Stimulated activated CD8-positive, alpha-beta memory T cell treated with anti-CD3 and anti-CD28 coated beads, Interleukin-15, amount 100 ng/mL, for 1 hour (primary cell): ENCODE data around the gene FBXO27.
"Not testable (repeated sequence)": the region's sequence is repeated elsewhere in the genome, so short reads cannot be mapped to it uniquely, and the experiment has no call there.

ENCODE experiments used
- DNase-seq: peaks from one replicate; pipeline ENCODE4 v3.0.0-alpha.2; 2020; ENCODE audit warnings: low read depth

FBXO27 gene

DNA sequence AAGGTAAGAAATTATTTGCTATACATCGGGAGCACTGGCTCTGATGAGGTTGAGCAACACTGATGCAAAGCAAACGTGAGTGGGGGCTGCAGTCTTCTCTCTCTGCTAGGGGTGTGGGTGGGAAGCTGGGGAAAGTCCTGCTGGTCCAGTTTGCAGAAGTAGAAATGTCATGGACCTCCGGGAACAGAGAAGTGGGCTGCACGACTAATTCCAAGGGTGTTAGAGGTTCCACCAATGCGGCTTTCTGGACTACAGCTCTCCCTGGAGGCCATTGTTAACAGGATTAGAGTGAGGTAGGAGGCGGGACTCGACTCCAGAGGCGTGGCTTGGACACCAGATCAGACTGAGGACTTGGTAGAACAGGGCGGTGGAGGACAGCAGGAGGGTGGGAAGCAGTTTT is 5.7 kb upstream of the FBXO27 start:
- no peak for DNase-seq

DNA sequence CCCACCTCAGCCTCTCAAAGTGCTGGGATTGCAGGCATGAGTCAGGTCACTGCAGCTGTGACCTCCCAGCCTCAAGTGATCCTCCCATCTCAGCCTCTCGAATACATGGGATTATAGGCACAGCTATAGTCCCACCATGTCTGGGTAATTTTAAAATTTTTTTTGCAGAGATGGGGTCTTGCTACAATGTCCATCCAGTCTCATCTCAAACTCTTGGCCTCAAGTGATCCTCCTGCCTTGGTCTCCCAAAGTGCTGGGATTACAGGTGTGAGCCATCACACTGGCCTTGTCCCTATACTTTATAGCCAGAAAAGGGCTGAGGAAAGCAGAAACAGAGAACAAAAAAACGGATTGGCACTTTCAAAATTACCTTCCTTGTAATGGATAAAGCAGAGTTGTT is 4.8 kb upstream of the FBXO27 start:
- no peak for DNase-seq

DNA sequence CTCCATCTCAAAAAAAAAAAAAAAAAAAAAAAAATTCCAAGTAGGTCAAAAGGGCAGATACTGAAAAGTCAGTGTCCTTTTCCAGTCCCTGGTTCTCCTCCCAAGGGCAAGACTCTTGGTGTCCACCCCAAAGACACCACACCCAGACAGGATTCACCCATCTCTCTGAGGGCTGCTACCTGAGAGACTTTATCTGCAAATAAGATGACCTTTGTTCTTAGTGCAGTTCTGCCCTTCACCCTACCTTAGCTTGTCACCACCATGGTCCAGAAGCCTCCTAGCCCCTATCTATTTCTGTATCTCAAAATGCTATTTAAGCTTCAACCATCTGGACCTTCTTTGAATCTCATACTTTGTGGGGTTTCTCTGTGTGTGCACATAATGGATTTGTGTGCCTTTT is 4.2 kb upstream of the FBXO27 start:
- no peak for DNase-seq

DNA sequence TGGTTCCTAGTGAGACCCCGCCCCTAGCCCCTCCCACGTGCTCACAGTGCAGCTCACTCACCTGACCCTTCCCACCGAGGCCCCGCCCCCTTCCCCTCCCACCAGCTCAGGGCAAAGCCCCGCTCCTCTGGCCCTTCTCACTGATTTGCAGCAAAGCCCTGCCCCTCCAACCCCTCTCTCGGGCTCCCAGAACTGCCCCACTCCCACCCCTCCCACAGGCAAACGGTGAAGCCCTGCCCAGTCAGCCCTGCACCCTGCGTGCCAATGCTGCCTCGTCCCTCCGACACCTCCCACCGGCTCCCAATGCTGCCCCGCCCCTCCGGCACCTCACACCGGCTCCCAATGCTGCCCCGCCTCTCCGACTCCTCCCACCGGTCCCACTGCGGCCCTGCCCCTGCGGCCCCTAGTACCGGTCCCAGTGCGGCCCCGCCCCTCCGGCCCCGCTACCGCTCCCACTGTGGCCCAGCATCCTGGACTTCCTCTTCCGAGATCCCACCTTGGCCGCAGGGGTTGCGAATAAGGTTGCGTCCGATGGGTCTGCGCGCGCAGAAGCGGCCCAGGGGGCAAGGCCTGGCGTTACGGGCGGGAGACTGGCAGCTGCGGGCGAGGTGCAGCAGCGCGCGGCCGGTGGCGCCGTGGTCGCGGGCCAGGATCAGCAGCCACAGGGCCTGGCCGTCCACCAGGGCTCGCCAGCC is 834 bp downstream of the FBXO27 start:
- peak; percentile 37 for DNase-seq

DNA sequence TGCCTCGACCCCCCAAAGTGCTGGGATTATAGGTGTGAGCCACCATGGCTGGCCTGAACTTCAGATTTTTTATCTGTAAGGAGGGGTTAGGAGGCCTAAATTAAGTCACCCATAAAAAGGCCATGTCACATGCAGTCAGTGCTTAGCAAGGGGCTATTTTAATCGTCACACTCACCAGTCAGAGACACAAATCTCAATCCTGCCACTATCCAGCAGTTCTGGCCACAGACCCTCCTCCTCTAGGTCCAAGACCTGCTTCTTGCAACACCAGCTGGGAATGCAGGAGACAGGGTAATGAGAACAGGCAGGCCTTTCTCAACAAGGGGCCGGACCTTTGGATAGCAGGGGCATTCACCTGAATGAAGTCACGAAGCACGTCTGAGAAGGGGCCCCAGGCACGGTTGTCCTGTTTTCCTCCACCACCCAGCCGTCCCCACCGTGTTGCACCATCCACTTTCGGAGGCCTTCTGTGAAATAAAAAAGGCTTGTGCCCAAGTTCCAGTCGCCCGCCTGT is 1.4 kb downstream of the FBXO27 start:
- DNase-seq, result no peak

DNA sequence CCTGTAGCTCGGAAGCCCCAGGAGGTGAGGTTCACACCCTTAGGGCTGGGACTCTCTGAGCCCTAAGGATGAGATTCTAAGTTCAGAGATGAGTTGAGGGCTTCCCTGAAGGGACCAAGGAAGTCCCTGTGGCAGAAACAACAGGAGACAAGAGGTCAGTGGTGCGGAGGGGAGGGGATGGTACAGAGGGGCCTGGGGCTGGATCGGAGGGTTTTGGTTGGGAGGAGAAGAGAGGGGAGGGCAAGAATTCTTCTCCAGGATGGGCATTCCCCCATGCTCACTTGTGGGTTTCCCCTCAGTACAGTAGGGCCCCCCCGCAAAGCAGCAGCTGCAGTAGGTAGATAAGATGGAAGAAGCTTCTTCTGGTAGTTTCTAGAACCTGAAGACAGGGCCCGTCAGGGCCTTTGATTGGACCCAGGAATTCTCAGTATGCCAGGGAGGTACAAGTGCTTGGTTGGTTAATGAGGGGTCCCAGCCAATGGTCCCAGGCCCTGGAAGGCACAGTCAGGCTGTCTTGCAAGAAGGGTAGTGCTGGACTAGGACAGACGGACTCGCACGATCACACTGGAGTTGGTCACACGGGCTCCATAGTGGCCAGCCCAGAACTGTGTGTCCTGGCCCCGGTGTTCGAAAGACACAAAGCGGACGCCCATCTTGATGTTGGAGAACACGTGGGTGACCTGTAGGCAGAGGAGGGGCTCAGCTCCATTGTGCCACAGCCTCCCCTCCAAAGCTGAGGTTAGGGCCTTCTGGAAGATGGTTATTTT is 7.3 kb downstream of the FBXO27 start:
- DNase-seq, result no peak

DNA sequence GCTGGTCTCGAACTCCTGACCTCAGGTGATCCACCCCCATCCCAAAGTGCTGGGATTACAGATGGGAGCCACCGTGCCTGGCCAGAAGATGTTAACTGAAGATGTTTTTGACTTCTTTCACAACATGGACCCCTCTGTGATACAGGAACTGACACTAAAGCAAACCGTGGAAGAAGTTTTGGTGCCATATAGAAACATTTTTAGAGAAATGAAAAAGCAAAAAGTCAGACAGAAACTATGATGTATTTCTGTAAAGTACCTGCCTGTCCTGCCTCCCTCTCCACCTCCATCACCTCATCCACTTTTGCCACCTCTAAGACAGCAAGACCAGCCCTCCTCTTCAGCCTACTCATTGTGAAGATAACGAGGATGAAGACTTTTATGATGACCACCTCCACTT is 11.3 kb downstream of the FBXO27 start:
- no peak for DNase-seq

DNA sequence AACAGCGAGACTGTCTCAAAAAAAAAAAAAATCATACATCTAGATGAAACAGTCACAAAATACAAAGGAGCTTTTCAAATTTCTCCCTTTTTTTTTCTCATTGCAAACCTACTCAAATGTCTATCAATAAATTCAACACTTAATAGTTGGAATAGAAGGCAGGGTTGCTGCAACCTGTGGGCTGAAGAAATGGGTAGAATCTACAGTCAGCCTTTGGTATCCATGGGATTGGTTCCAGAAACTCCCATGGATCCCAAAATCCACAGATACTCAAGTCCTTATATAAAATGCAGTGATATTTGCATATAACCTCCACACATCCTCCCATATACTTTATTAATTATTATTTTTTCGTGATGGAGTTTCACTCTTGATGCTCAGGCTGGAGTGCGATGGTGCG is 14.7 kb downstream of the FBXO27 start:
- DNase-seq, result no peak

DNA sequence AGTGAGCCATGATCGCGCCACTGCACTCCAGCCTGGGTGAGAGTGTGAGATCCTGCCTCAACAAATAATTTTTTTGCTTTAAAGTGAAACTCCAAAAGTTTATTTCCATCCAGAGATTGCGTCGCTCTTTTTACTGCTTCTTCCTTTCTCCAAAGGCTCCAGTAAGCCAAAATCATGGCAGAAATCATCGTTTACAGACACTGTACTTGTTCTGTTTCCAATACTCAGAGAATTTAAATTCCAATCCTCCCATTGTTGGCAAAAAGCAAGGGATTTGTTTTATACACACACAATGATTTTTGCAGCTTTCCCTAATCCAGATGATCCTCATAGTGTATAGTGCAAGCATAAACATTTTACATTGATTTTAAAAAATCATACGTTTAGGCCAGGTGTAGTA is 15.3 kb downstream of the FBXO27 start:
- DNase-seq, result no peak

DNA sequence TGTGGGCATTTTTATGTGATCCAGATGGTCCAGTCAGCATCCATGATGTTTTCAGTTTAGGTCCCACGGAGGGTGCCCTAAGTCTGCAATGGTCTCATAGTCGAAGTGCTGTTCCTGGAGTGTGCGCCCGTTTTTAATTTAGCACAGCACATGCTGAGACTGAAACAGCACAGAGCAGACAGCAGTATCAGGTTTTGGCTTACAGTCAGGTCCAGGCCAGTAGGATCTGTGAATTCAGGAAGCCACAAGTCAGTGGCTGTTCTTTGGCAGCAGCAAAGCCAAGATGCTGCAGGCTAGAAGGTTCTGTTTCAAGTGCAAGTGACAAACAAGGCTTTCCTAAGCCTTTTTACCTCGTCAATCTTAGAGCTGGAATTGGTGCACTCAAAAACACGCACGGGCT is 18.3 kb downstream of the FBXO27 start:
- no peak for DNase-seq

DNA sequence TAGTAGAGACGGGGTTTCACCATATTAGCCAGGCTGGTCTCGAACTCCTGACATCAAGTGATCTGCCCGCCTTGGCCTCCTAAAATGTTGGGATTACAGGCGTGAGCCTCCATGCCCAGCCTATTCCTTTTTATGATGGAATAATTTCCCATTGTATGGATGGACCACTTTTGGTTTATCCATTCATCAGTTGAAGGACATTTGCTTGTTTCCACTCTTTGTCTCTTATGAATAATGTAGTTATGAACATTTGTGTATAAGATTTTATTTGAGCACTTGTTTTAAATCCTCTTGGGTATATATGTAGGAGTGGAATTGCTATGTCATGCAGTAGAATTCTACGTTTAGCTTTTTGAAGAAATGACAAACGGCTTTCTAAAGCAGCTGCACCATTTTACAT is 23.3 kb downstream of the FBXO27 start:
- DNase-seq, result no peak

DNA sequence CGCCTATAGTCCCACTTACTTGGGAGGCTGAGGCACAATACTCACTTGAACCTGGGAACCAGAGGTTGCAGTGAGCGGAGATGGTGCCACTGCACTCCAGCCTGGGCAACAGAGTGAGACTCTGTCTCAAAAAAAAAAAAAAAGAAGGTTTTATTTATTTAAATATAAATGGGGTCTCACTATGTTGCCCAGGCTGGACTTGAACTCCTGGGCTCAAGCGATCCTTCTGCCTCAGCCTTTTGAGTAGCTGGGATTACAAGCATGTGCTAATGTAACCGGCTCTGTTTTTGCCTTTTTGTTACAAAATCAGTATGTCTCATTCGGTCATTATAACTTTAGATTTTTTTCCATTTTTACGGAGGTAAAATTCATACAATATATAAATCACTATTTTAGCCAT is 24.2 kb downstream of the FBXO27 start:
- no peak for DNase-seq

DNA sequence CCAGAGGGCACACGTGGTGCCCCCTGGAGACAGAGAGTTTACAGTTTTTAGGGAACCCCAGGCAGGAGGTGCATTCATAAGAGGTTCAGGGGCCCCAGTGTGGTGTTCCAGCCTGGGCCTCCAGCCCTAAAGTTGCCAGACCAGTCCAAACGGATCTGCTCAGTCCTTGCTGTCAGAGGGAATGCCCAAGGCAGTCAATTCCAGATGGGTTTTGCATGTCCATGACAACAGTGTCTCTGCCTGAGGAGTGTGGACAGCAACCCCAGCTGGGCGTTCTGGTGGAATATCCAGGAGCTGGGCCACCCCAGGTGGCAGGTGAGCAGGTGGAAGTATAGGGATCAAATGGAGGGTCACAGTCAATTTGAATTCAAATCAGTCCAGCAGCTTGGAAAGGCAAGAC is 25.3 kb downstream of the FBXO27 start:
- no peak for DNase-seq

DNA sequence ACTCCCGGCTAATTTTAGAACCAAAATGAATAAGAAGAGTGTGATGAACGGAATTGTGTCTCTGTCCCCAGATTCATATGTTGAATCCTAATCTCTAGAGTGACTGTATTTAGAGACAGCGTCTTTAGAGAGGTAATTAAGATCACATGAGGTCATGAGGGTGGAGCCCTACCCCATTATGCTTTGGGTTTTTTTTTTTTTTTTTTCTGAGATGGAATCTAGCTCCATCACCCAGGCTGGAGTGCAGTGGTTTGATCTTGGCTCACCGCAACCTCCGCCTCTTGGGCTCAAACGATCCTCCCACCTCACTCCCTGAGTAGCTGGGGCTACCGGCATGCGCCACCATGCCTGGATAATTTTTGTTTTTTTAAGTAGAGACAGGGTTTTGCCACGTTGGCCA is 27.9 kb downstream of the FBXO27 start:
- DNase-seq, result no peak

DNA sequence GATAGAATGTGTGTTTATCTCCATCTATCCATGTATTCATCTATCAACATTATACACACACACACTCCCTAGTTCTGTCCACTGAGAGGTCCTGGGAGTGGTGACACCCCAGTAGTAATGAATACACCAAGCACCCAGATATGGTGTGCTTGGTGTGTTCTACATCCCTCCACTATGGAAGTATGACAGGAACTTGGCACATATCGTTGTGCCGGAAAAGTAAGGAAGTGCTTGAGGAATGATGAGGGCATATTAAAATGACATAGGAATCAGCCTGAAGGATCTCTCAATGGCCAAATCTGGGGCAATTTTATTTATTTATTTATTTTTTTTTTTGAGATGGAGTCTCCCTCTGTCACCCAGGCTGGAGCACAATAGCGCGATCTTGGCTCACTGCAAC is 28.6 kb downstream of the FBXO27 start:
- no peak for DNase-seq

DNA sequence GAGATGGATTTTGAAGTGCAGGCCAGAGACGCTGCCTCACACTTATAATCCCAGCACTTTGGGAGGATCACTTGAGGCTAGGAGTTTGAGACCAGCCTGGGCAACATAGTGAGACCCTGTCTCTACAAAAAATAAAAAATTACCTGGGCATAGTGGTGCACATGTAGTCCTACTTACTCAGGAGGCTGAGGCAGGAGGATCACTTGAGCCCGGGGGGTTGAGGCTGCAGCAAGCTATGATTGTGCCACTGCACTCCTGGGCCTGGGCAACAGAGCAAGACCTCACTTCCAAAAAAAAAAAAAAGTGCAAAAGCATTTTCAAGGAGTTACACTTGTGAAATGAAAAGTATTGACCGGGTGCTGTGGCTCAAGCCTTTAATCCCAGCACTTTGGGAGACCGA is 29.2 kb downstream of the FBXO27 start:
- DNase-seq, result no peak

DNA sequence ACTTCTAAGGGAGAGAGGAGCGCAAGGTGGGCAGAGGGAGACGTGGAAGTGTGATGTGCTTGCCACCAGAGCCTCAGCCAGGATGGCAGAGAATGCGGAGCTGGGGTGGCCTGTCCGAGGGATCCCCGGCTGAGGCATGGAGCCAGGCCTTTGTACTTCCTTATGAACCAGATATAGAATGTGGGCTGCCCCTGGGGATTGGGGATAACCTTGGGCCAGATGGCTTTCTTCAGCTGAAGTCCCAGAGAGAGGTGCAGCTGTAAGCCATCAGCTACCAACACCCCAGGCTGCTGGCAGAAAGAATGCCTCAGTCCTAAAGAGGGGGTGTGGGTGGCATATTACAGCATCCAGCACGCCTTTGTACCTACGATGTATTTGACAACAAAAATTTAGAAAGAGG is 31.3 kb downstream of the FBXO27 start:
- no peak for DNase-seq

DNA sequence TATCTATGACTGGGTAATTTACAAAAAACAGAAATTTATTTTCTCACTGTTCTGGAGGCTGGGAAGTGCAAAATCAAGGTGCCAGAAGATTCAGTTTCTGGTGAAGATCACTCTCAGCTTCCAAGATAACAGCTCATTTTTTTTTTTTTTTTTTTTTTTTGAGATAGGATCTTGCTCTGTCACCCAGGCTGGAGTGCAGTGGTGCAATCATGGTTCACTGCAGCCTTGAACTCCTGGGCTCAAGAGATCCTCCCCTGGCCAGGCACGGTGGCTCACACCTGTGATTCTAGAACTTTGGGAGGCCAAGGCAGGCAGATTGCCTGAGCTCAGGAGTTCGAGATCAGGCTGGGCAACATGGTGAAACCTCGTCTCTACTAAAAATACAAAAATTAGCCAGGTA is 34.8 kb downstream of the FBXO27 start:
- not testable (repeated sequence) for DNase-seq

DNA sequence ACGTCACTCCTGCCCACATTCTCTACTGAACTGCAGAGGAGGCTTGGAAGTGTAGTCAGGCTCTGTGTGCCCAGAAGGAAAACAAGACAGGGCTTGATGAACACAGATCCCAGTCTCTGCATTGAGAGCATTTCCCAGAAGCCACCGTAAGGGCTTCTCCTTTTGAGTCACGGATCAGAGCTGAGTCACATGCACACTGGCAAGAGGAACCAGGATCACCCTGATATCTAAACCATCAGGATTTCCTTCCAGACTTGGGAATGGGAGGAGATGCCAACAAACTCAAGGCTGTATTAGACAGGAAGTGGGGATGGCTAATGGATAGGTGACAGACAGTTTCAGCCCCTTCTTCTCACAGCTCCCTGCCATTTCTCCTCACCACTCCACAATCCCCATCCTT is 39.1 kb downstream of the FBXO27 start:
- no peak for DNase-seq

DNA sequence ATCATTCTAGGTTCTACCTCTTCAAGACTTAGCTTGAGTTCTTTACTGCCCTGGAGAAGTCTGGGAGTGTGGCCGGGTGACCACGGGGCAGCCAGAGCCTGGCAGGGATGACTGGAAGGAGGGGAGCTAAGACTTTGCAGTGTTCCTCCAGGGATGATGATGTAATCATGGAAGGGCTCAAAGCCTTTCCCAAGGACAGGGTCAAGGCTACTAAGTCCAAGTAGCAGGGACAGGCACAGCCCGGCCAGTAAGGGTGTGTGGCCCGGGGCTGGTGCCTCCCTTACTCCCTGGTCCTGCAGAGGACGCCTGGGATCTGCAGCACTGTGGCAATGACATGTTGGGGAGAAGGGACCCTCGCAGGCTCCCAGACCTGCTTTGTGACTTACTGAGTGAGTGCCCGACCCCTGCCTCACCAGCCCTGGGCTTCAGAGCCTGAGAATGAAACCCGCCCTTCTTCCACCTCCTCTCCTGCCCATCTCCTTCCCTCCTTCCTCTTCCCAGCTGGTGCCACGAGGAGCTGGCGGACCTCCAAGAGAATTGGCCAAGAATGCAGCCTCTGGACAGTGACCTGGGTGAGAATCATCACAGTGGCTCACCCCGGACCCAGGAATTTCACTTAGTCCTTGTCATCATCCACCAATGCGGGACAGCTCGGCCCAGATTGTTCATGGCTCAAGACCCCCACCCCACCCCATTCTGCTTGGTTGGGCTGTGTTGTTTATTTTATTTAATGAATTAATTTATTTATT is 41.2 kb downstream of the FBXO27 start:
- DNase-seq, result no peak

DNA sequence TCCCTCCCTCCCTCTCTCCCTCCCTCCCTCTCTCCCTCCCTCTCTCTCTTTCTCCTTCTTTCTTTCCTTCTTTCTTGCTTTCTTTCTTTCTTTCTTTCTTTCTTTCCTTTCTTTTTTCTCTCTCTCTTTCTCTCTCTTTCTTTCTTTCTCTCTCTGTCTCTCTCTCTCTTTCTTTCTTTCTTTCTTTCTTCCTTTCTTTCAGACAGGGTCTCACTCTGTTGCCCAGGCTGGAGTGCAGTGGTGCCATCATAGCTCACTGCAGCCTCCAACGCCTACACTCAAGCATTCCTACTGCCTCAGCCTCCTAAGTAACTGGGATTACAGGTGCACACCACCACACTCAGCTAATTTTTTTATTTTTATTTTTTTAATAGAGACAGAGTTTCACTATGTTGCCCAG is 42.7 kb downstream of the FBXO27 start:
- DNase-seq, result not testable (repeated sequence)

DNA sequence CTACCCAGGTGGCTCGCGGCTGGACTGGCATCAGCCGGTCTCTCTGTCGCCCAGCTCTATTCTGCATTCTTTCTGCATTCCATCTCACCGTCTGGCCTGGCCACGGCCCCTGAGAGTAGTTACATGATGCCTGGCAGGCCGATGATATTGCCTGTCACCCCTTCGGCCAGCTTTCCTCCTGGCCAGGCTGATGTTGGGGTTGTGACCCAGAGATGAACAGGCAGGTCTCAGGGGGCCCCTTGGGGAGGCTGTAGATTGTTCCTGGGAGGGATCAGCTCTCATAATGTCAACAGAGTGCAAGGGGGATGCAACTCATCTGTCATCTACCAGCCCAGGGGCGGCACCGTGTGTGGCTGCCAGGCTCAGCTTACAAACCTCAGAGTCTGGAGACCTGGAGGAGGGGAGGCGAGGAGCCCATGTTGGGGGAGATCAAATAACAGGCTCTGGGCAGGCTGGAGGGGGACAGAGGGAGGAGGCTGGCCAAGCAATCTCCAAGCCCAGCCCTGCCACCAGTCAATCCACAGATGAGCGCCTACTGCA is 43.2 kb downstream of the FBXO27 start:
- no peak for DNase-seq

DNA sequence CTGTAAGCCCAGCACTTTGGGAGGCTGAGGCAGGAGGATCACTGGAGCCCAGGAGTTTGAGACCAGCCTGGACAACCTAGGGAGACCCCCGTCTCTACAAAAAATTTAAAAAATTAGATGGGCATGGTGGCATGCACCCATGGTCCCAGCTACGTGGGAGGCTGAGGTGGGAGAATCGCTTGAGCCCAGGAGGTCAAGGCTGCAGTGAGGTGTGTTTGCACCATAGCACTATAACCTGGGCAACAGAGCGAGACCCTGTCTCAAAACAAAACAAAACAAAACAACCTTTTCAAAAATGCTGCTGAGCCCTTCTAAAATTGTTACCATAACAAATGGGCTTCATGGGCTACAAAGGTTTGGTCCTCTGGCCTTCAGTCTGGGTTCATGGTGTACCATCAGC is 43.7 kb downstream of the FBXO27 start:
- DNase-seq, result not testable (repeated sequence)
